Fibroblast of lung (primary cell): ENCODE results near the gene TBCC. TPM values are rescaled to one million over a fixed set of nuclear protein-coding genes. Genes with fewer than 3 reads are reported as not detected.
"Not testable (repeated sequence)": the region's sequence is repeated elsewhere in the genome, so short reads cannot be mapped to it uniquely, and the experiment has no call there.

ENCODE experiments used
- DNase-seq, 2 donors: peaks; one replicate each; pipeline versions ENCODE4 v3.0.0 to v3.0.0-alpha.2; 2010; ENCODE audit warnings: low read depth in 2 of 2
- H2AFZ ChIP-seq: 2 replicates; pipeline ENCODE4 v1.5.1; 2012; ENCODE audit warnings: low read length, control low read depth, inconsistent platforms
- H3K27ac ChIP-seq: 2 replicates; pipeline ENCODE4 v1.5.1; 2011; ENCODE audit warnings: low read length, control low read depth; ENCODE audit not compliant: insufficient read depth
- H3K27me3 ChIP-seq: 2 replicates; pipeline ENCODE4 v1.5.1; 2011; ENCODE audit warnings: mild to moderate bottlenecking, low read length; ENCODE audit not compliant: control insufficient read depth, insufficient read depth
- H3K36me3 ChIP-seq: 2 replicates; pipeline ENCODE4 v1.5.1; 2011; ENCODE audit warnings: low read length; ENCODE audit not compliant: control insufficient read depth, insufficient read depth
- H3K4me1 ChIP-seq: 2 replicates; pipeline ENCODE4 v1.5.1; 2011; ENCODE audit warnings: low read length; ENCODE audit not compliant: control insufficient read depth, insufficient read depth; ENCODE audit errors: extremely low read depth
- H3K4me2 ChIP-seq: 2 replicates; pipeline ENCODE4 v1.5.1; 2011; ENCODE audit warnings: low read length, control low read depth; ENCODE audit not compliant: insufficient read depth; ENCODE audit errors: extremely low read depth
- H3K4me3 ChIP-seq, 4 experiments: fragments of 200-600 bp in 1 of 4; sonication (generic) in 1 of 4; replicated peaks in 1 of 4; 2 replicates each; pipeline ENCODE4 v1.5.1; 2011 to 2016; ENCODE audit warnings: low read length in 4 of 4, low read depth in 3 of 4, mild to moderate bottlenecking in 3 of 4, control low read depth in 2 of 4, inconsistent platforms in 1 of 4, mixed read lengths in 1 of 4; ENCODE audit not compliant: insufficient read depth in 1 of 4; ENCODE audit errors: control extremely low read depth in 1 of 4
- H3K79me2 ChIP-seq: 2 replicates; pipeline ENCODE4 v1.5.1; 2012; ENCODE audit warnings: mild to moderate bottlenecking, low read length, inconsistent platforms; ENCODE audit not compliant: control insufficient read depth, insufficient read depth
- H3K9ac ChIP-seq: 2 replicates; pipeline ENCODE4 v1.5.1; 2011; ENCODE audit warnings: mild to moderate bottlenecking, low read length, control low read depth; ENCODE audit not compliant: insufficient read depth
- H3K9me3 ChIP-seq: 2 replicates; pipeline ENCODE4 v1.5.1; 2012; ENCODE audit warnings: low read depth, low read length; ENCODE audit not compliant: control insufficient read depth, insufficient read depth
- H4K20me1 ChIP-seq: 2 replicates; pipeline ENCODE4 v1.5.1; 2011; ENCODE audit warnings: low read length; ENCODE audit not compliant: control insufficient read depth, insufficient read depth; ENCODE audit errors: extremely low read depth
- CTCF ChIP-seq, 2 donors: IDR thresholded peaks in 1 of 2; conservative IDR thresholded peaks in 1 of 2; 1 replicate in 1 of 2; 2 replicates in 1 of 2; pipeline ENCODE4 v1.5.1; 2011 to 2012; ENCODE audit warnings: low read length in 2 of 2, control low read depth in 1 of 2, inconsistent platforms in 1 of 2, low read depth in 1 of 2, mild to moderate bottlenecking in 1 of 2
- EZH2 ChIP-seq: IDR thresholded peaks from 2 replicates; pipeline ENCODE4 v1.5.1; 2012; ENCODE audit warnings: low read length, control low read depth, mild to moderate bottlenecking; ENCODE audit errors: missing control alignments
- polyA plus RNA-seq, 2 donors: library from polyadenylated mRNA; depleted of rRNA in 1 of 2; stranded (reverse) in 1 of 2; unstranded in 1 of 2; fragments of >200 nt; gene quantifications; 2 replicates each; pipeline ENCODE4 v1.2.1, GENCODE V29; 2011 to 2012; ENCODE audit warnings: missing spikeins in 1 of 2
- total RNA-seq: library from RNA; depleted of rRNA; stranded (reverse); fragments of >200 nt; gene quantifications from 2 replicates; pipeline ENCODE4 v1.2.1, GENCODE V29; 2014

TBCC gene
- total and polyA plus RNA-seq, 2 donors (not counting 1 experiment from before 2014, with no cell fraction given): 18.2 to 50.0 TPM

- no peak for TF ChIP-seq CTCF (conservative IDR thresholded peaks at IDR 0.05 in 1 of 2, IDR thresholded peaks at IDR 0.05 in 1 of 2; ENCODE audit: low read depth in 1 of 2, low read length in 2 of 2)
- no peak for TF ChIP-seq EZH2
- H3K9me3 ChIP-seq: no peaks in the 10 kb centered on the region
- no peaks in the 10 kb centered on the region for H4K20me1 ChIP-seq
- H3K27ac ChIP-seq: no peak overlapping the region
- DNase-seq: no peak
- H3K4me2 ChIP-seq: no peak overlapping the region
- no peak overlapping the region for H3K9ac ChIP-seq
- H3K27me3 ChIP-seq: no peaks in the 10 kb centered on the region
- no peaks in the 10 kb centered on the region for H3K4me1 ChIP-seq
- no peaks in the 10 kb centered on the region for H3K36me3 ChIP-seq
- peak overlapping the region in 1 of 4 experiments; percentile 58 for H3K4me3 ChIP-seq
- H2AFZ ChIP-seq: no peak overlapping the region
- no peaks in the 10 kb centered on the region for H3K79me2 ChIP-seq
Measured at GRCh38 chr6:42704937-42705374, 40.9 kb downstream of the TBCC start.

- no peak overlapping the region for H3K27ac ChIP-seq
- DNase-seq: peak in 1 of 2 donors; percentile 72
- H3K4me2 ChIP-seq: peak overlapping the region; percentile 33
- no peaks in the 10 kb centered on the region for H3K9me3 ChIP-seq
- TF ChIP-seq EZH2 (no peak), CTCF (conservative IDR thresholded peaks at IDR 0.05 in 1 of 2, IDR thresholded peaks at IDR 0.05 in 1 of 2; ENCODE audit: low read depth in 1 of 2, low read length in 2 of 2) (no peak)
- H4K20me1 ChIP-seq: no peaks in the 10 kb centered on the region
- H3K79me2 ChIP-seq: no peaks in the 10 kb centered on the region
- H3K4me1 ChIP-seq: no peaks in the 10 kb centered on the region
- peak overlapping the region; percentile 24 to 68 (median 51) for H3K4me3 ChIP-seq
- H2AFZ ChIP-seq: peak overlapping the region; percentile 81
- no peaks in the 10 kb centered on the region for H3K36me3 ChIP-seq
- no peaks in the 10 kb centered on the region for H3K27me3 ChIP-seq
- H3K9ac ChIP-seq: no peak overlapping the region
Measured at GRCh38 chr6:42704251-42704936, 41.5 kb downstream of the TBCC start.

- H3K79me2 ChIP-seq, H3K9ac ChIP-seq, H3K4me3 ChIP-seq, DNase-seq, H4K20me1 ChIP-seq, H3K9me3 ChIP-seq, H3K27ac ChIP-seq, H3K4me1 ChIP-seq, H3K4me2 ChIP-seq, H3K36me3 ChIP-seq, H2AFZ ChIP-seq, H3K27me3 ChIP-seq: not testable (repeated sequence)
Measured at GRCh38 chr6:42702786-42703185, 43.1 kb downstream of the TBCC start.
